CD14-positive monocyte (primary cell): ENCODE data around the gene MMP24. TPM values are rescaled to one million over a fixed set of nuclear protein-coding genes. Genes with fewer than 3 reads are reported as not detected.

ENCODE experiments used
- DNase-seq, 3 donors: peaks; one replicate each; pipeline ENCODE4 v3.0.0-alpha.2; 2011 to 2022
- H2AFZ ChIP-seq: 2 replicates; pipeline ENCODE4 v1.6.0; 2012; ENCODE audit warnings: mild to moderate bottlenecking, low read depth, low read length, inconsistent platforms; ENCODE audit not compliant: insufficient read depth, poor library complexity, severe bottlenecking
- H3K27ac ChIP-seq, 2 donors: 1 replicate in 1 of 2; 2 replicates in 1 of 2; pipeline ENCODE4 v1.5.1; 2012 to 2013; ENCODE audit warnings: low read length in 2 of 2, control low read depth in 1 of 2, inconsistent platforms in 1 of 2, low read depth in 1 of 2, mild to moderate bottlenecking in 1 of 2
- H3K27me3 ChIP-seq, 2 donors: one replicate each; pipeline versions ENCODE4 v1.6.0 to v1.6.1; 2011 to 2013; ENCODE audit warnings: low read length in 2 of 2; ENCODE audit not compliant: control insufficient read depth in 2 of 2, insufficient read depth in 2 of 2
- H3K36me3 ChIP-seq, 2 donors: replicated peaks in 1 of 2; 1 replicate in 1 of 2; 2 replicates in 1 of 2; pipeline versions ENCODE4 v1.5.1 to v1.6.1; 2012 to 2013; ENCODE audit warnings: low read length in 2 of 2, control low read depth in 1 of 2, inconsistent platforms in 1 of 2, mild to moderate bottlenecking in 1 of 2; ENCODE audit not compliant: insufficient read depth in 2 of 2, control insufficient read depth in 1 of 2
- H3K4me1 ChIP-seq, 2 donors: 1 replicate in 1 of 2; 2 replicates in 1 of 2; pipeline versions ENCODE4 v1.5.1 to v1.6.1; 2012 to 2013; ENCODE audit warnings: low read length in 2 of 2, control low read depth in 1 of 2, inconsistent platforms in 1 of 2, mild to moderate bottlenecking in 1 of 2, moderate library complexity in 1 of 2; ENCODE audit not compliant: insufficient read depth in 2 of 2, control insufficient read depth in 1 of 2
- H3K4me2 ChIP-seq: replicated peaks from 2 replicates; pipeline ENCODE3; 2012; ENCODE audit warnings: low read length, moderate library complexity, mild to moderate bottlenecking; ENCODE audit not compliant: poor library complexity, severe bottlenecking; ENCODE audit errors: extremely low read depth
- H3K4me3 ChIP-seq, 3 experiments: fragments of 200-600 bp in 1 of 3; sonication (generic) in 1 of 3; replicated peaks in 1 of 3; 1 replicate in 2 of 3; 2 replicates in 1 of 3; pipeline ENCODE4 v1.5.1; 2011 to 2013; ENCODE audit warnings: low read length in 3 of 3, mild to moderate bottlenecking in 3 of 3, control low read depth in 2 of 3, low read depth in 2 of 3, inconsistent platforms in 1 of 3, moderate library complexity in 1 of 3
- H3K79me2 ChIP-seq: 2 replicates; pipeline ENCODE4 v1.6.0; 2012; ENCODE audit warnings: mild to moderate bottlenecking, control low read depth, inconsistent platforms, low read length, moderate library complexity; ENCODE audit not compliant: insufficient read depth
- H3K9ac ChIP-seq: 2 replicates; pipeline ENCODE4 v1.6.0; 2017; ENCODE audit warnings: low read length, mild to moderate bottlenecking; ENCODE audit not compliant: insufficient read depth, poor library complexity, severe bottlenecking
- H3K9me3 ChIP-seq, 2 donors: replicated peaks in 1 of 2; 1 replicate in 1 of 2; 2 replicates in 1 of 2; pipeline versions ENCODE4 v1.5.1 to v1.6.1; 2012 to 2013; ENCODE audit warnings: low read length in 2 of 2, control low read depth in 1 of 2; ENCODE audit not compliant: control insufficient read depth in 1 of 2, insufficient read depth in 1 of 2
- H4K20me1 ChIP-seq: 2 replicates; pipeline ENCODE4 v1.6.0; 2012; ENCODE audit warnings: mild to moderate bottlenecking, low read length, control low read depth, moderate library complexity; ENCODE audit not compliant: insufficient read depth
- H3K27ac Mint-ChIP-seq, 7 donors: one replicate each; pipeline ENCODE4 v1.8.0; 2020; ENCODE audit warnings: mild to moderate bottlenecking in 7 of 7, mixed read lengths in 7 of 7, moderate library complexity in 6 of 7, inconsistent platforms in 2 of 7
- H3K27me3 Mint-ChIP-seq, 3 donors: one replicate each; pipeline ENCODE4 v1.8.0; 2021 to 2022; ENCODE audit warnings: low read depth in 3 of 3, mild to moderate bottlenecking in 3 of 3, mixed read lengths in 3 of 3, moderate library complexity in 3 of 3, inconsistent platforms in 1 of 3
- H3K36me3 Mint-ChIP-seq, 2 donors: one replicate each; pipeline ENCODE4 v1.8.0; 2020; ENCODE audit warnings: mixed read lengths in 2 of 2, inconsistent platforms in 1 of 2, mild to moderate bottlenecking in 1 of 2
- H3K4me1 Mint-ChIP-seq: one replicate; pipeline ENCODE4 v1.8.0; 2020; ENCODE audit warnings: mild to moderate bottlenecking, mixed read lengths
- H3K4me3 Mint-ChIP-seq, 2 donors: one replicate each; pipeline ENCODE4 v1.8.0; 2020; ENCODE audit warnings: mild to moderate bottlenecking in 2 of 2, mixed read lengths in 2 of 2, moderate library complexity in 1 of 2
- H3K9me3 Mint-ChIP-seq, 7 donors: one replicate each; pipeline ENCODE4 v1.8.0; 2020 to 2022; ENCODE audit warnings: mixed read lengths in 7 of 7, mild to moderate bottlenecking in 6 of 7, moderate library complexity in 6 of 7, inconsistent platforms in 2 of 7
- WGBS: methylation state at CpG from one replicate; pipeline ENCODE4 v1.1.5; 2013; ENCODE audit warnings: missing lambda C conversion rate; ENCODE audit not compliant: insufficient coverage; 5-methylcytosine and 5-hydroxymethylcytosine counted together
- intact Hi-C, 2 donors: fragments of 100-400 bp; cut with micrococcal nuclease; formaldehyde crosslinking; loops; one replicate each; pipeline versions ENCODE4 v1.15.0 to v1.15.1; 2023
- polyA plus RNA-seq, 3 donors: library from polyadenylated mRNA; depleted of rRNA in 1 of 3; unstranded in 2 of 3; stranded (reverse) in 1 of 3; fragments of 300-500 nt in 2 of 3; fragments of >200 nt in 1 of 3; fragmentation: Illumina TruSeq in 2 of 3; gene quantifications; 1 replicate in 2 of 3; 2 replicates in 1 of 3; pipeline ENCODE4 v1.2.3, GENCODE V29; 2012 to 2021
- TF ChIP-seq, protein P1 (sequence below): fragments of 200-600 bp; IDR thresholded peaks from one replicate; pipeline ENCODE4 v1.8.0; 2022; ENCODE audit warnings: antibody characterized with exemption, mild to moderate bottlenecking

Gene MMP24
- polyA plus RNA-seq, 3 donors, result 0.14 TPM; not detected in 2

DNA sequence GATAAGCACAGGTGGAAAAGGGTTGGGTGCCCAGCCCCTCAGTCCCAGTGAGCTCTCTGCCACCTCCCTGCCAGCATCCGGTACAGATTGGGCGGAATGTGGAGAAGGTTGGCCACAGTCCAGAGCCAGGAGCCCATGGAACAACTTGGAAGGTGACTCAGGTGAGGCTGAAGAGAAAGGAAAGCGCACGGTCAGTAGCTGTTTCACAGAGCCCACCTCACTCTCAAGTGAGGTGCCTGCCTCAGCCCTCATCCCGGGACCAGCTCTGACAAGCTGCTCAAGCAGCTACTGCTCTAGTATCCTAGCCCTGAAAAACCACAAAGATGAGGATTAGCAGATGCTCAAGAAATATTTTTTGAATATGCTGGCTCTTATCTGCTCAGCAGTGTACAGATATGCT is 52.5 kb downstream of the MMP24 start:
- Mint-ChIP-seq H3K27ac (peak overlapping the region; percentile 6 to 97 (median 91)), H3K4me3 (no peak overlapping the region), H3K36me3 (peaks cover 41 to 61% of the 10 kb centered on the region in 2 donors), H3K9me3 (peaks cover 0 to 1% (median 0%) of the 10 kb centered on the region in 7 donors), H3K27me3 (no peaks in the 10 kb centered on the region), H3K4me1 (peaks cover 24% of the 10 kb centered on the region)
- Histone ChIP-seq H3K79me2 (peaks cover 56% of the 10 kb centered on the region), H3K27ac (peak overlapping the region; percentile 62 to 97), H4K20me1 (peaks cover 37% of the 10 kb centered on the region), H2AFZ (no peak overlapping the region), H3K9me3 (no peaks in the 10 kb centered on the region), H3K9ac (no peak overlapping the region), H3K4me1 (peaks cover 24 to 32% of the 10 kb centered on the region in 2 donors), H3K4me3 (no peak overlapping the region), H3K27me3 (no peaks in the 10 kb centered on the region), H3K4me2 (no peak overlapping the region), H3K36me3 (peaks cover 38 to 56% of the 10 kb centered on the region in 2 donors)
- intact Hi-C loops, result loop anchor here in 1 of 2 donors (10.0 kb wide), 1 partner anchor 134 kb away; the partner anchor contains the start of gene EDEM2
- no peak for DNase-seq
- TF ChIP-seq, protein P1, sequence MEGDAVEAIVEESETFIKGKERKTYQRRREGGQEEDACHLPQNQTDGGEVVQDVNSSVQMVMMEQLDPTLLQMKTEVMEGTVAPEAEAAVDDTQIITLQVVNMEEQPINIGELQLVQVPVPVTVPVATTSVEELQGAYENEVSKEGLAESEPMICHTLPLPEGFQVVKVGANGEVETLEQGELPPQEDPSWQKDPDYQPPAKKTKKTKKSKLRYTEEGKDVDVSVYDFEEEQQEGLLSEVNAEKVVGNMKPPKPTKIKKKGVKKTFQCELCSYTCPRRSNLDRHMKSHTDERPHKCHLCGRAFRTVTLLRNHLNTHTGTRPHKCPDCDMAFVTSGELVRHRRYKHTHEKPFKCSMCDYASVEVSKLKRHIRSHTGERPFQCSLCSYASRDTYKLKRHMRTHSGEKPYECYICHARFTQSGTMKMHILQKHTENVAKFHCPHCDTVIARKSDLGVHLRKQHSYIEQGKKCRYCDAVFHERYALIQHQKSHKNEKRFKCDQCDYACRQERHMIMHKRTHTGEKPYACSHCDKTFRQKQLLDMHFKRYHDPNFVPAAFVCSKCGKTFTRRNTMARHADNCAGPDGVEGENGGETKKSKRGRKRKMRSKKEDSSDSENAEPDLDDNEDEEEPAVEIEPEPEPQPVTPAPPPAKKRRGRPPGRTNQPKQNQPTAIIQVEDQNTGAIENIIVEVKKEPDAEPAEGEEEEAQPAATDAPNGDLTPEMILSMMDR, result no peak
- 100% methylated on average over 3 of the region's 5 CpGs for WGBS

DNA sequence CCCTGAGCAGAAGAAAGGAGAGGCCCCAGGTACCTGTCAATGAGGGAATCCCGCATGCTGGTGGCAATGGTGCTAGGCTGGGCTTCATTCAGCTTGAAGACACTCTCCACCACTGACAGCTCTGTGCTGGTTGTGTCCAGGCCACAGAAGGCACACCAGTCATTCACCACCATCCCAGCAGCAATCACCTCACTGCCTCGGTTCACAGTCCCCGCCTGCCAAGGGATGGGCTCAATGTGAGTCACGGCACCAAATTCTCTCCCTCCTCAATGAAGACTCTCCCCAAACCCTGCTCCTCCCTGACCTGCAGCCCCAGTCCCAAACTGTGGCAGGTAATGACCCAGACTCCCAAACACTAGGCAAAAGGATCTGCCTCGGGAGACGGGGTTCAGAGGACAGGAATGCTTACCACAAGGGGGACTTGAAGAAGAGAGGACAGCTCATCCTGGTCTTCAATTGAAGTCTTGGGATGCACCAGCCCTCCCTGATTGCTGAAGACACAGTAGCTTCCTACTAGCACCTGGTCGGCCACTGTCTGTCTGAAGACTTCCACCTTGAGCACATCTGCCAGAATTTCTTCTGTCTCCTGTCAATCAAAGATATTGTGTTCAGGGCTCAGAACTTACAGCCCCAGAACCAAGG is 53.2 kb downstream of the MMP24 start:
- peaks cover 62% of the 10 kb centered on the region for H3K79me2 ChIP-seq
- no peak for DNase-seq
- Mint-ChIP-seq H3K4me1 (peaks cover 24% of the 10 kb centered on the region), H3K27ac (peak overlapping the region; percentile 58 to 97 (median 81)), H3K4me3 (no peak overlapping the region), H3K9me3 (peaks cover 0 to 1% (median 0%) of the 10 kb centered on the region in 7 donors), H3K36me3 (peaks cover 38 to 55% of the 10 kb centered on the region in 2 donors), H3K27me3 (no peaks in the 10 kb centered on the region)
- WGBS, result 96% methylated on average over 4 of the region's 7 CpGs
- peaks cover 25 to 34% of the 10 kb centered on the region in 2 donors for H3K4me1 ChIP-seq
- H3K36me3 ChIP-seq, result peaks cover 36 to 54% of the 10 kb centered on the region in 2 donors
- no peak overlapping the region for H3K4me3 ChIP-seq
- TF ChIP-seq, protein P1, result no peak
- H3K27ac ChIP-seq, result peak overlapping the region; percentile 15 to 97
- no peak overlapping the region for H3K4me2 ChIP-seq
- H2AFZ ChIP-seq, result no peak overlapping the region
- no peak overlapping the region for H3K9ac ChIP-seq
- no peaks in the 10 kb centered on the region for H3K27me3 ChIP-seq
- H4K20me1 ChIP-seq, result peaks cover 31% of the 10 kb centered on the region
- intact Hi-C loops, result loop anchor here in 1 of 2 donors (10.0 kb wide), 1 partner anchor 135 kb away; the partner anchor contains the start of gene EDEM2
- no peaks in the 10 kb centered on the region for H3K9me3 ChIP-seq
